ENCODE measurements around the gene DMRT1.
"Not testable (repeated sequence)": the region's sequence is repeated elsewhere in the genome, so short reads cannot be mapped to it uniquely, and the experiment has no call there.

The DMRT1 gene

GRCh38 chr9:995781-996180, 154.3 kb downstream of the DMRT1 start:
- no peak for DNase-seq (ENCODE audit: low read depth in 2 of 2, low spot score in 1 of 2)

- not testable (repeated sequence) for DNase-seq (ENCODE audit: low read depth in 2 of 2, low spot score in 1 of 2)
Measured at GRCh38 chr9:998299-999110, 157.0 kb downstream of the DMRT1 start.

GRCh38 chr9:1001838-1002237, 160.3 kb downstream of the DMRT1 start:
- DNase-seq (ENCODE audit: low read depth in 2 of 2, low spot score in 1 of 2), result no peak

- no peak for DNase-seq (ENCODE audit: low read depth in 2 of 2, low spot score in 1 of 2)
Measured at GRCh38 chr9:1002678-1003077, 161.2 kb downstream of the DMRT1 start.

GRCh38 chr9:1005043-1005667, 163.7 kb downstream of the DMRT1 start:
- no peak for DNase-seq (ENCODE audit: low read depth in 2 of 2, low spot score in 1 of 2)

GRCh38 chr9:1007312-1007711, 165.8 kb downstream of the DMRT1 start:
- no peak for DNase-seq (ENCODE audit: low read depth in 2 of 2, low spot score in 1 of 2)

GRCh38 chr9:1008216-1008615, 166.7 kb downstream of the DMRT1 start:
- no peak for DNase-seq (ENCODE audit: low read depth in 2 of 2, low spot score in 1 of 2)

GRCh38 chr9:1009101-1009707, 167.7 kb downstream of the DMRT1 start:
- peak; percentile 5 to 56 for DNase-seq (ENCODE audit: low read depth in 2 of 2, low spot score in 1 of 2)

- DNase-seq (ENCODE audit: low read depth in 2 of 2, low spot score in 1 of 2), result no peak
Measured at GRCh38 chr9:1013021-1013420, 171.5 kb downstream of the DMRT1 start.

- no peak for DNase-seq (ENCODE audit: low read depth in 2 of 2, low spot score in 1 of 2)
Measured at GRCh38 chr9:1014225-1014624, 172.7 kb downstream of the DMRT1 start.

- no peak for DNase-seq (ENCODE audit: low read depth in 2 of 2, low spot score in 1 of 2)
Measured at GRCh38 chr9:1014640-1015039, 173.1 kb downstream of the DMRT1 start.

- DNase-seq (ENCODE audit: low read depth in 2 of 2, low spot score in 1 of 2), result no peak
Measured at GRCh38 chr9:1018121-1018520, 176.6 kb downstream of the DMRT1 start.

All from stimulated activated CD8-positive, alpha-beta memory T cell treated with anti-CD3 and anti-CD28 coated beads, Interleukin-4, amount 100 ng/mL, for 4 hours (primary cell).